Mucosa of stomach (tissue), 1 donor: ENCODE data around the gene CACNB4.

Experiments used
- H3K27me3 ChIP-seq: one replicate; pipeline ENCODE4 v1.7.0; 2013; ENCODE audit warnings: mild to moderate bottlenecking, low read length; ENCODE audit not compliant: control insufficient read depth, insufficient read depth
- H3K36me3 ChIP-seq: one replicate; pipeline ENCODE4 v1.7.0; 2013; ENCODE audit warnings: low read length; ENCODE audit not compliant: control insufficient read depth, insufficient read depth
- H3K4me1 ChIP-seq: one replicate; pipeline ENCODE4 v1.7.0; 2013; ENCODE audit warnings: mild to moderate bottlenecking, low read length; ENCODE audit not compliant: control insufficient read depth, insufficient read depth
- H3K4me3 ChIP-seq: one replicate; pipeline ENCODE4 v1.7.0; 2013; ENCODE audit warnings: low read length
- H3K9ac ChIP-seq: one replicate; pipeline ENCODE4 v1.7.0; 2013; ENCODE audit warnings: mild to moderate bottlenecking, low read length, moderate library complexity
- H3K9me3 ChIP-seq: one replicate; pipeline ENCODE4 v1.7.0; 2013; ENCODE audit warnings: mild to moderate bottlenecking, low read length, moderate library complexity; ENCODE audit not compliant: control insufficient read depth
- donor health status: Pancreatic carcinoma.

Gene CACNB4

GRCh38 chr2:151844211-151844896, 254.5 kb downstream of the CACNB4 start:
- H3K36me3 ChIP-seq, result no peaks in the 10 kb centered on the region
- H3K9ac ChIP-seq, result no peak overlapping the region
- no peak overlapping the region for H3K4me3 ChIP-seq
- peaks cover 5% of the 10 kb centered on the region for H3K4me1 ChIP-seq
- no peaks in the 10 kb centered on the region for H3K9me3 ChIP-seq
- H3K27me3 ChIP-seq, result no peaks in the 10 kb centered on the region

DNA sequence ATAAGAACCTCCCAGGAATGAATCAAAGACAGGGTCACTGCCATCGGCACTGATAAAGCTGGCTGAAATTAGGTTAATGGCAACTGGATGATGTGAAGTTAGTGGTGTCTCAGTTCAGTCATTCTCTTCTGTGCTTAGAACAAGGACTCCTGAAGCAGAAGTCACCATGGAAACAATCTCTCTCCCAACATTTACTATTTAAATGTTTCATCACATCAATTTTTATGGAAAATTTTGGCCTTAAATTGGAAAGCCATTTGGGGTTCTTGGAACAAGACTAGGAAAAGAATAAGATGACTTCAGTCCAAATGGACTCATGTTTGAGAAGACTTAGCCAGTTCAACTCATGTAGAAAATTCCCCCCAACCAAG, 255.2 kb downstream of the CACNB4 start:
- H3K9ac ChIP-seq, result no peak overlapping the region
- no peaks in the 10 kb centered on the region for H3K27me3 ChIP-seq
- no peaks in the 10 kb centered on the region for H3K4me1 ChIP-seq
- no peaks in the 10 kb centered on the region for H3K9me3 ChIP-seq
- no peaks in the 10 kb centered on the region for H3K36me3 ChIP-seq
- no peak overlapping the region for H3K4me3 ChIP-seq

GRCh38 chr2:151842830-151843690, 255.8 kb downstream of the CACNB4 start:
- no peaks in the 10 kb centered on the region for H3K9me3 ChIP-seq
- H3K27me3 ChIP-seq, result no peaks in the 10 kb centered on the region
- no peaks in the 10 kb centered on the region for H3K36me3 ChIP-seq
- H3K9ac ChIP-seq, result no peak overlapping the region
- H3K4me3 ChIP-seq, result no peak overlapping the region
- no peaks in the 10 kb centered on the region for H3K4me1 ChIP-seq

DNA sequence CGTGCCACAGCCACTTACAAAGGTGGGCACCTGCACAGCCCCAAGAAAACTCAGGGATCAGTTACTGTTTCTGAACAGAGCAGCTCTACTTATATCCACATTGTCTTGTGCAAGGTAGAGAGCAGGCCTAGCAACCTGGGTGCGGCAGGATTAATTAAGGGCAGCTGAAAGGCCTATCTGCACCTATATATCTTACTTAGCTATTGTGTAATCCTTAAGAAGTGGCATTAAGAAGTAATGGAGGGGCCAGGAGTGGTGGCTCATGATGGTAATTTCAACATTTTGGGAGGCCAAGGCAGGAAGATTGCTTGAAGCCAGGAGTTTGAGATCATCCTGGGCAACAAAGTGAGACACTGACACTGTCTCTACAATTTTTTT, 257.8 kb downstream of the CACNB4 start:
- H3K4me3 ChIP-seq, result no peak overlapping the region
- no peaks in the 10 kb centered on the region for H3K36me3 ChIP-seq
- H3K4me1 ChIP-seq, result no peaks in the 10 kb centered on the region
- H3K27me3 ChIP-seq, result no peaks in the 10 kb centered on the region
- no peak overlapping the region for H3K9ac ChIP-seq
- H3K9me3 ChIP-seq, result no peaks in the 10 kb centered on the region

- H3K4me1 ChIP-seq, result no peaks in the 10 kb centered on the region
- H3K36me3 ChIP-seq, result no peaks in the 10 kb centered on the region
Observed at GRCh38 chr2:151840216-151841046, 258.4 kb downstream of the CACNB4 start.

GRCh38 chr2:151837926-151838325, 260.9 kb downstream of the CACNB4 start:
- no peaks in the 10 kb centered on the region for H3K4me1 ChIP-seq
- no peak overlapping the region for H3K9ac ChIP-seq
- no peaks in the 10 kb centered on the region for H3K27me3 ChIP-seq
- H3K4me3 ChIP-seq, result no peak overlapping the region
- no peaks in the 10 kb centered on the region for H3K36me3 ChIP-seq
- H3K9me3 ChIP-seq, result no peaks in the 10 kb centered on the region

More at GRCh38 chr2:151840216-151841046, 258.4 kb downstream of the CACNB4 start:
- Histone ChIP-seq H3K27me3 (no peaks in the 10 kb centered on the region), H3K9me3 (no peaks in the 10 kb centered on the region), H3K4me3 (no peak overlapping the region), H3K9ac (no peak overlapping the region)

GRCh38 chr2:151833984-151834383, 264.9 kb downstream of the CACNB4 start:
- Histone ChIP-seq H3K9ac (no peak overlapping the region), H3K4me1 (peaks cover under 1% of the 10 kb centered on the region), H3K36me3 (no peaks in the 10 kb centered on the region), H3K4me3 (no peak overlapping the region), H3K27me3 (no peaks in the 10 kb centered on the region), H3K9me3 (no peaks in the 10 kb centered on the region)

DNA sequence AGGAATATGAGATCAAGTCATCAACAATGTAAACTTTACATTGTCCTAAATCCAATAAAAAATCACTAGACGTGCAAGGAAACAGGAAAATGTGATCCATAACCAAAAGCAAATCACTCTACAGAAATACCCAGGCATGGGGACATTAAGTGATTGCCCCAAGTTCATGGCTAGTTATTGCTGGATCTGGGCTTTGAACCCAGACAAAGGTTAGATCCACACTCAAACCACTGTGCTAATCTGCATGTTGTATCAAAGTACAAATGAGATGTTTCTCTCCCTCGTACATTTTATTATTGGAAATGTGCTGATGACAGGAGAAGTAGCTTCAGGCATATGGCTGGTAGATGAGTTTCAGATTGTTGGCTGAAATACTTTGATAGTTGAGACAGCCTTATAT, 267.9 kb downstream of the CACNB4 start:
- Histone ChIP-seq H3K36me3 (no peaks in the 10 kb centered on the region), H3K27me3 (no peaks in the 10 kb centered on the region), H3K4me3 (no peak overlapping the region), H3K9me3 (no peaks in the 10 kb centered on the region), H3K4me1 (peaks cover 9% of the 10 kb centered on the region), H3K9ac (no peak overlapping the region)

DNA sequence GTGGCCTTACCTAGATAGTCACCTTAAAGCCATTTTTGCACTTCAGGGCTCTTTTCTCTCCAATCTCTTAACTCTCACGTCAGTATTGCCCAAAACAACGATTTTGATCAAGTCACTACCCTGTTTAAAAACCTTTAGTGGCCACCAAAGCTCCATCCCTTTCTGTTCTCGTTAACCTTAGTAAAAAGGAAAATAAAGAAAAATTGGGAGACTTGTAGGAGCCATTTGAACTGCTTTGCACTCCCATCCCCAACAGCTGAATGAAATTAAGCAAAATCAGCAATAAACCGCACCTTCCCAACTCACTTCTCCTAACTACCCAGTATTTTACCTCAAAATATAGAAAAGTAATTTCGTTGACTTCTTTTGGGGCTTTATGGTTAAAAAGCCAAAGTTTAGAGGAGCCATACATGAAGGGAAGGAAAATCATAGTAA, 269.9 kb downstream of the CACNB4 start:
- peak overlapping the region; percentile 70 for H3K4me3 ChIP-seq
- no peaks in the 10 kb centered on the region for H3K27me3 ChIP-seq
- peak overlapping the region; percentile 68 for H3K9ac ChIP-seq

GRCh38 chr2:151828143-151828889, 270.5 kb downstream of the CACNB4 start, which contains the start of gene ARL5A:
TSS of gene ARL5A (minus strand) at chr2:151828421. CDS start at chr2:151828176, 245 bp downstream.
- Histone ChIP-seq H3K9ac (peak within 1 kb of the TSS; percentile 89), H3K36me3 (no peaks in the 10 kb centered on the region), H3K9me3 (no peaks in the 10 kb centered on the region), H3K4me1 (peaks cover 9% of the 10 kb centered on the region), H3K4me3 (peak within 1 kb of the TSS; percentile 70), H3K27me3 (no peaks in the 10 kb centered on the region)

More for the DNA sequence above, 269.9 kb downstream of the CACNB4 start:
- peaks cover 9% of the 10 kb centered on the region for H3K4me1 ChIP-seq
- no peaks in the 10 kb centered on the region for H3K36me3 ChIP-seq
- H3K9me3 ChIP-seq, result no peaks in the 10 kb centered on the region

DNA sequence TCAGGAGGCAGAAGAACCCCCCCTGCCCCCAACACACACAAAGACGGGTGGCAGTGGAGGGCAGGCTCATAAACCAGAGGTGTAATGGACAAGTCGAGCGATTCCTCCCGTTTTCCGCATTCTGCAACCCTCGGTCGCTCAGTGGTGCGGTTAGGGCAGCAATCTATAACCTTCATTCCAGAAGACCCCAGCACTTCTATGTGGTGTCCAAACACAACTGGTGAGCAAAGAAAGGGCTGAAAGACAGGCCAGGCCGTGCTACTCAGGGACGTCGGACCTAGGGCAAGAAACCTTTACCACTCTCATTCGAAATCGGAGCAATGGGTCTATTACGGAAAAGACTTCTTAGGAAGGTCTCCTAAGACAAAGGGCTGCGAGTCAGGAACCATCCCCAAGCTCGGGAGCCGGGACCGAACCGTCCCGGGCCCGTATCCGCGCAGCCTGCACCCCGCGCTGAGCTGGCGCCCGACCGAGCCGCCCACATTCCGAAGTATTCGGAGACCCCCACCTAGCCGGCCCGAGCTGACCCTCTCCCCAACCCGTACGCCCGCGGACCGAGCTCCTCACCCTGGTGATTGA, 271.2 kb downstream of the CACNB4 start:
- Histone ChIP-seq H3K36me3 (no peaks in the 10 kb centered on the region), H3K4me1 (peaks cover 9% of the 10 kb centered on the region), H3K9me3 (no peaks in the 10 kb centered on the region), H3K4me3 (peak overlapping the region; percentile 70), H3K27me3 (no peaks in the 10 kb centered on the region), H3K9ac (peak overlapping the region; percentile 89)
